Activated naive CD8-positive, alpha-beta T cell treated with anti-CD3 and anti-CD28 coated beads, Interleukin-2, amount 10 ng/mL, durations not matched to agents 7 days and 5 days (primary cell): ENCODE measurements around the gene POLR2B. TPM values are rescaled to one million over a fixed set of nuclear protein-coding genes. Genes with fewer than 3 reads are reported as not detected.

ENCODE experiments used
- ATAC-seq: fragments of 150-1000 bp; cut with Tn5 transposase; one replicate; pipeline ENCODE4 v1.10.0; 2021; ENCODE audit warnings: low read depth, moderate library complexity
- POLR2A ChIA-PET: fragments of 350-600 bp; sonication (Branson Sonifier 250); formaldehyde crosslinking; loops from one replicate; lab custom pipeline; 2021; ENCODE audit warnings: antibody characterized with exemption; lab: Charles Lee
- DNase-seq: peaks from one replicate; pipeline ENCODE4 v3.0.0; 2021
- H3K27ac Mint-ChIP-seq: one replicate; pipeline ENCODE4 v1.8.0; 2022; ENCODE audit warnings: mild to moderate bottlenecking, mixed read lengths
- H3K27me3 Mint-ChIP-seq: one replicate; pipeline ENCODE4 v1.8.0; 2022; ENCODE audit warnings: mild to moderate bottlenecking, moderate library complexity, mixed read lengths
- H3K36me3 Mint-ChIP-seq: one replicate; pipeline ENCODE4 v1.8.0; 2021; ENCODE audit warnings: mild to moderate bottlenecking, mixed read lengths
- H3K4me1 Mint-ChIP-seq: one replicate; pipeline ENCODE4 v1.8.0; 2021; ENCODE audit warnings: mixed read lengths
- H3K4me3 Mint-ChIP-seq: one replicate; pipeline ENCODE4 v1.8.0; 2022; ENCODE audit warnings: mild to moderate bottlenecking, moderate library complexity, mixed read lengths
- H3K9me3 Mint-ChIP-seq: one replicate; pipeline ENCODE4 v1.8.0; 2021; ENCODE audit warnings: mixed read lengths
- total RNA-seq, 2 experiments: library from RNA; stranded (reverse); gene quantifications; one replicate each; pipeline ENCODE4 v1.2.3, GENCODE V29; 2021

Gene POLR2B
- total RNA-seq, 2 experiments from 2014 or later = 117 TPM

DNA sequence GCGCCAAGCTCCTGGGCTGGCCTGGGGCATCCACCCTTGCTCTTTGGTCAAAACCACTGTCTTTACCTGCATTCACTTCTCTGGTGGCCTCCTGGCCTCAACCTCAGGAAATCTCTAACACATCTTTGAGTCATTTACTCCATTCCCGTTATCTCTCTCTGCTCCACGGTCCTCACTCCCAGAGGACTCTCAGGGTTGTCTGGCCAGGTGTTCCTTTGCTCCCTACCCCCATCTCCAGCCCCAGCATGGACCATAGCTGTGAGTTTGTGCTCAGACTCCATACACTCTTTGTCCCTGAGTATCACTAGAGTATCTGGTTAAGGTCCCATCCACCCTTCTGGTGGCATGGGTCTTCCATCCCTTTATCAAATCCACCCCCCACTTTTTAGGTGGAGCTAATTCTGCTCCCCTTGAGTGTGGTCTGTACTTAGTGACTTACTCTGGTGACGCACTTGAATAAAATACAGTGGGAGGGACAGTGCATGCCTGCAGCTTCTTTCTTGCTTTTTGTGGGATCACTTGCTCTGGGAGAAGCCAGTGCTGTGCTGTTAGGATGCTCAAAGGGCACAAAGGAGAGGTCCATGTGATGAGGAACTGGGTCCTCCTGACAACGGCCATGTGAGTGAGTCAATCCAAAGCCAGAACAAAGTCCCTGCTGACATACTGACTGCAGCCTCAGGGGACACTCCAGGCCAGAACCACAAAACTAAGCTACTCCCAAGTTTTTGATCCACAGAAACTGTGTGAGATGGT, 87.2 kb downstream of the POLR2B start:
- POLR2A ChIA-PET = no interaction called here
- H3K4me1 Mint-ChIP-seq = no peaks in the 10 kb centered on the region
- ATAC-seq (no peak), DNase-seq (no peak)
- H3K9me3 Mint-ChIP-seq = no peaks in the 10 kb centered on the region
- no peaks in the 10 kb centered on the region for H3K36me3 Mint-ChIP-seq
- H3K4me3 Mint-ChIP-seq = no peak overlapping the region
- no peak overlapping the region for H3K27ac Mint-ChIP-seq
- peaks cover 4% of the 10 kb centered on the region for H3K27me3 Mint-ChIP-seq

DNA sequence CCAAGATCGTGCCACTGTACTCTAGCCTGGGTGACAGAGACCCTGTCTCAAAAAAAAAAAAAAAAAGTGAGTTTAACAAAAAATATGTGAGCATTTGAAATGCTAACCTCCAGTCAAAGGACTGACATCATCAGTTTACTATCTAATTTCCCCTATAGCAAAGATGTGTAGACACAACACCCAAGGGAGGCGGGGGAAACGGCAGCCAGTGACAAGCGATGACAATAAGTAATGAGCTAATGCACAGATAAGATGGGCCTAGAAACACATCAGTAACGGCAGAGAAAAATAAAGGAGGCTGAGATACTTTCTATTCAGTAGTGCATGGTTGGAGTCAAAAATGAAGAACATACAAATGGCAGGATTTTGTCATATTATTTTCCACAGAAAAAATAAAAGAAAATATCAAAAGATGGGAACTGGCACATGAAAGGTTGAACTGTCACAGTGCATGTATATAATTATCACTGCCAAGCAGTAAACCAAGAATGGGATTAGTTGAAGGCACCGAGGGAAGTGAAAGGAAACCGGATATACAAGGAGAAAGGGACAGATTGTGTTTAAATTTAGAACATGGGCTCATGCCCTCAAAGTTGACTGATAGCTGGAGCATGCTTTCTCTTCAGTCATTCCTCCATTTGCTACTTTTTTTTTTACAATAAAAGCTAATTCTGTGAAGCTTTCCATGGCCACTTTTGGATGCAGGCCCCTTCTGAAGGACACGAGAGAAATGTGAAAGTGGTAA, 89.7 kb downstream of the POLR2B start:
- DNase-seq = no peak
- POLR2A ChIA-PET = no interaction called here
- Mint-ChIP-seq H3K4me3 (no peak overlapping the region), H3K27me3 (no peaks in the 10 kb centered on the region), H3K9me3 (no peaks in the 10 kb centered on the region), H3K27ac (no peak overlapping the region), H3K36me3 (no peaks in the 10 kb centered on the region), H3K4me1 (no peaks in the 10 kb centered on the region)
- ATAC-seq = no peak

DNA sequence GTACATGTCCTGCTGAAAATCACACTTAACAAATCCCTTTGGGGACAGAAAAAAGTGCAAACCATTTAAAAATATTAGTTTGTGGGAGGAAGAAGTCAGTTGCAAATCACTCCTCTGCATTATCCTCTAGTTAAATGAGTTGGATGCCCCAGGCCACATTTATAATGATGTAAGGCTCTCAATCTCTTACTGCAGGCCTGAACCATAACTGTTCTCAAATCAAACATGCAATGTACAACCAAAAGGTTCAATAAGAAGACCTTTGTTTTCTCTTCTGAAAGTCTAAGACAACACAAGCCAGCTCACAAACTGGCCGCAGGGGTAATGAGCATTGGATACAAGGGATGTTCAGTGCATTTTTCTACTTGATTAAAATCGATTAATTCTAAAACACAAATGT, 91.8 kb downstream of the POLR2B start:
- H3K27me3 Mint-ChIP-seq = no peaks in the 10 kb centered on the region
- no peak overlapping the region for H3K27ac Mint-ChIP-seq
- no peak for ATAC-seq
- H3K4me3 Mint-ChIP-seq = no peak overlapping the region
- no peaks in the 10 kb centered on the region for H3K4me1 Mint-ChIP-seq
- no peak for DNase-seq
- H3K36me3 Mint-ChIP-seq = no peaks in the 10 kb centered on the region
- H3K9me3 Mint-ChIP-seq = no peaks in the 10 kb centered on the region
- POLR2A ChIA-PET = no interaction called here

DNA sequence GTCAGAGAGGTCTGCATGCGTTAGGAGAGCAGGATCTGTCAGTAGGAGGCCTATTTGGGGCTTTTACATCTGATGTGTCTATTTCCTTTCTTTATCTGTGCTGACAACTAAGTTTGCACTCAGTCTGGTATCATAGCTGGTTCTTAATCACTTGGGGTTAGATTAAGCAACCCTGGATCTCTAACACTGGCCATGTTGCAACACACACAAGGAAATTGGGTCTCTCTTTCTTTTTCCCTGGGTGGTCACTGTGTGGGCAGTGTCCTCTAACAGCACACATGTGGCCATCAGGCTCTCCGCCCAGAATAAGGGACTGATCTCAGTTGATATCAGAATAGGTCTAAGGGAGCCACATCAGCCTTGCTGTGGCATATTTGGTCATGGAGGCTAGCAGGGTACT, 92.6 kb downstream of the POLR2B start:
- no peaks in the 10 kb centered on the region for H3K9me3 Mint-ChIP-seq
- no peak overlapping the region for H3K4me3 Mint-ChIP-seq
- no peak overlapping the region for H3K27ac Mint-ChIP-seq
- H3K27me3 Mint-ChIP-seq = no peaks in the 10 kb centered on the region
- POLR2A ChIA-PET = no interaction called here
- ATAC-seq = no peak
- no peak for DNase-seq
- no peaks in the 10 kb centered on the region for H3K4me1 Mint-ChIP-seq
- H3K36me3 Mint-ChIP-seq = no peaks in the 10 kb centered on the region

DNA sequence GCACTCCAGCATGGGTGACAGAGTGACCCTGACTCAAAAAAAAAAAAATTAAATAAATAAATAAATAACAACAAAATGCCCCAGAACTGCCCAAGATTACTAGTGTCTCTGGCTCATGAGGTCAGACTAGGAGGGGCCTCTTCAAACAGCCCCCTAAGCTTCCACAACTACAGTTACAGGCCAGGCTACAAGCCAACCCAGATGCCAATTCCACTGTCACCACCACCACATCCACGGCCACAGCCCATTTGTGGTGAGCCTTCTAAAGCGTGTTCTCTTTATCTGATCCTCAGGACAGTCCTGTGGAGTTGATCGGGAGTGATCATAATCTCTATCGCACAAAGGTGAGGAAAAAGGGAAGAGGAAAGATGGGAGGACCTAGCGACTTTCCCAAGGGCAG, 94.9 kb downstream of the POLR2B start:
- H3K9me3 Mint-ChIP-seq = no peaks in the 10 kb centered on the region
- no peak overlapping the region for H3K4me3 Mint-ChIP-seq
- peaks cover 5% of the 10 kb centered on the region for H3K27me3 Mint-ChIP-seq
- POLR2A ChIA-PET = no interaction called here
- H3K36me3 Mint-ChIP-seq = no peaks in the 10 kb centered on the region
- no peaks in the 10 kb centered on the region for H3K4me1 Mint-ChIP-seq
- no peak overlapping the region for H3K27ac Mint-ChIP-seq
- DNase-seq = no peak
- no peak for ATAC-seq

DNA sequence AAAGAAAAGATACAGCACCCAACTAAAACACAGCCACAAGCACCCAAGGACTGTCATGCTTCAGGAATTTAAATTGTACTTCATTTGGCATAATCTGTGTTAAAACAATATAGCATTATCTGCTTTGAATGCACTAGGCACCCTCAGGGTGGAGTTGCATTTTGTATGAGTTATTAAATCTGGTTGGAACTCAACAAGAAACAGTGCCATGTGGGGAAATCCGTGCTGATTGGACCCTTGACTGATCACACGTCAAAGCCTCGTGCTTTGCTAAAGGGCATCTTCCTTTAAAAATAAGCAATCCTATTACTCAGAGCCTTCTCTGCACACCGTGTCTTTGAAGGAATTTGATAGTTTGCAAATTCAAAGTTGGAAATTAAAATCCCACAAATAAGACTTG, 96.0 kb downstream of the POLR2B start:
- POLR2A ChIA-PET = no interaction called here
- Mint-ChIP-seq H3K36me3 (no peaks in the 10 kb centered on the region), H3K4me3 (no peak overlapping the region), H3K27ac (no peak overlapping the region), H3K4me1 (no peaks in the 10 kb centered on the region), H3K9me3 (no peaks in the 10 kb centered on the region), H3K27me3 (peaks cover 7% of the 10 kb centered on the region)
- ATAC-seq (no peak), DNase-seq (no peak)

DNA sequence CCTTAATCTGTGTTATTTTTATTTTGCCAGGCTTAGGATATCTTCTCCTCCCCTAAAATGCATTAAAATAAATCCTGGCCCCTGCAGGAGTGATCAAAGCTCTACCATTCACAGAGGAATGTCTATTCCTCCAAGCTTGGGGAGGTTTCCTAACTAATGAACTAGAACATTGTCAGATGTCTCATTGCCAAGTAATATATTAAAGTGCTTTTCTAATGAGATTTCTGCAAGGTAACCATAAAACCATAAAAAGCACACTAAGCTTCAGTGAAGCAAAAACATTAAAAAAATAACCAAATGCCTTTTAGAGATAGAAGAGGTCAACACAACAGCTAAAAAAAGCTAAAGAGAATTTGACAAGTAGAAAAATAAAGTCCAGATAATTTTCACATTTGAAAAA, 96.7 kb downstream of the POLR2B start:
- Mint-ChIP-seq H3K4me1 (no peaks in the 10 kb centered on the region), H3K36me3 (no peaks in the 10 kb centered on the region)
- ATAC-seq = no peak

DNA sequence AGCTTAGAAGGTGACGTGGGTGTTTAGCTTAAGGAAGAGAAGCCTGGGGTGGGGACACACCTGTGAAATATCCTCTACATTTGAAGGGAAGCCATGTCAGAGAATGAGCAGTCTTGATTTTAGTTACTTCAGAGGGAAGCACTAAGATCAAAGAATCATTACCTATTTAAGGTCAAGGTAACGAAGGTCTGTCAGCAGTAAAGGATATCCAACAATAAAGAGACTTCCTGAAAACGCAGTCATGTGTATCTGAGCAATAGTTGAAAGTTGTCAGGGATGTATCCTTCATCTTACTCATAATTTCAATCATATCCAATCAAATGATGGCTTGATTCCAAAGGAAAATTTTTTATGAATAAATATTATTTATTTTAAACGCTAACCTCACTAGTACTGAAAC, 98.0 kb downstream of the POLR2B start:
- Mint-ChIP-seq H3K27ac (no peak overlapping the region), H3K4me3 (no peak overlapping the region), H3K4me1 (no peaks in the 10 kb centered on the region), H3K27me3 (peaks cover 7% of the 10 kb centered on the region), H3K36me3 (no peaks in the 10 kb centered on the region), H3K9me3 (no peaks in the 10 kb centered on the region)
- no peak for DNase-seq
- POLR2A ChIA-PET = no interaction called here
- ATAC-seq = no peak

More for the DNA sequence above, 96.7 kb downstream of the POLR2B start:
- POLR2A ChIA-PET = no interaction called here
- H3K27ac Mint-ChIP-seq = no peak overlapping the region
- H3K9me3 Mint-ChIP-seq = no peaks in the 10 kb centered on the region
- DNase-seq = no peak
- peaks cover 7% of the 10 kb centered on the region for H3K27me3 Mint-ChIP-seq
- no peak overlapping the region for H3K4me3 Mint-ChIP-seq

DNA sequence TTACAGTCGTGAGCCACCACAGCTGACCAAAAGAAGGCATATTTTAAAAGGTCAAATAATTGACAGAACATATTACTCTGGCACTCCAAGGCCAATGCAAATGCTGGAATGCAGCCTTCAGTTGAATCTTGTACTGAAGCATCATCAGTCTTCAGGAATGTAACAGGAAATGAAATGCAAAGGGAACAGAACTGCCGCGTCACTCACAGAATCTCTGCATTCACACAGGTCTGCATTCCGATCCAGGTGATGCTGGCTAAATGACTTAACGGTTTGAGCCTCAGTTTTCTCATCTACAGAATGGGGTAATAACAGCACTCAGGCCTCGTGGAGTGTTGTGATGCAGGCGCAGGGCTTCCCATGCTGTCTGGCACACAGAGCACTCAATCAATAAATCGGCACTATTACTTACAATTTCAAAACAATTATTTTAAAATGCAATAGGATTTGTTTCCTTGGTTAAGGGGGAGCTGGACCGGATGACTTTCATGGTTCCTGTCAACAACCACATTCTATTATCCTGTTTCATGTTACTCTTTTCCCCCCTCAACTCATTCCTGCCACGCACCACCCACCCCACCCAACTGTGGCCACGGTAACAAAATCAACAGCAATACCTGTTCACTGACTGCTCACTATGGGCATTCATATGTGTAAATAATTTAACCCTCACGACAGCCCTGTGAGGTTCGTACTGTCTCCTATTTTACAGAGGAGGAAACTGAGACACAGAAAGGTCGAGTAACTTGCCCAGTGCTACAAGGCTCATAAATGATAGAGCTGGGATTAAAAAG, 99.1 kb downstream of the POLR2B start:
- H3K36me3 Mint-ChIP-seq = no peaks in the 10 kb centered on the region
- DNase-seq = no peak
- no peak overlapping the region for H3K4me3 Mint-ChIP-seq
- peaks cover 10% of the 10 kb centered on the region for H3K27me3 Mint-ChIP-seq
- H3K4me1 Mint-ChIP-seq = no peaks in the 10 kb centered on the region
- POLR2A ChIA-PET = no interaction called here
- no peaks in the 10 kb centered on the region for H3K9me3 Mint-ChIP-seq
- no peak overlapping the region for H3K27ac Mint-ChIP-seq
- no peak for ATAC-seq

DNA sequence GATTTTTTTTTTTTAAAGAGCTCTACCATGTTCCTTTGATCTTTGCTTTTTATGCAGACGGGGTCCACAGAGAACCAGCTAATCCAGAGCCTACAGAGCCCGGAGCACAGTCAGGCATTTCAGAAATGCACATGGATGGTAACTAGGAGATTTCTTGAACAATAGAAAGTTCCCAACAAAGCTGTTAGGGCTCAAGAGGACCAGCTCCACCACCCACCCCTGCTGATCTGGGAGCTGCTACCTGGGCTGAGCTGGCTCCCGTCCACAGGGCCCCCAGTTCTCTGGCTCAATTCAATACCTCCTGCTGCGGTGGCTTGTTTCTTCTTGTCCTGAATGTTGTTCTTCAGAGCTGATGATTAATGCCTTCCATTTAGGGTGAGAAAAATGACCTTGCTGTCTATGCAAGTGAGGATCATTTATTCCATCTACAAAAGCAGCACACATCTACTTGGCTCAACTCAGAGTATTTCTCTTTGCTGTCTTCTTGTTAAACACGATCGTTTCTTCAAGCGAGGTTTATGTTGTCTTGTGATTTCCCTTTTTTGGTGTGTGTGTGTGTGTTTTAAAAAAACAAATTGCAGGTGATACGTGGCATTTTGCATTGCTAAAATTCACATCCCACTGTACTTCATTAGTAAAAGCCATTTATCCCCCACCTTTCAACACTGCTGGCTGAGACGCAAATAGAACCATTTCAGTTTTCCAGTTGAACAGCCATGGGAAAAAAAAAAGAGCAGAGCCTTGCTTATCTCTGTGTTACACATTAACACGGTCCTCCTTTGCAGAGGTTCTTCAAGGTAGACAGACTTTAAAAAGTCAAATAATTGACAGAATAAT, 100.2 kb downstream of the POLR2B start:
- no peak for ATAC-seq
- DNase-seq = no peak
- H3K36me3 Mint-ChIP-seq = no peaks in the 10 kb centered on the region
- POLR2A ChIA-PET = no interaction called here
- H3K4me1 Mint-ChIP-seq = no peaks in the 10 kb centered on the region
- H3K27ac Mint-ChIP-seq = no peak overlapping the region
- H3K4me3 Mint-ChIP-seq = no peak overlapping the region
- H3K27me3 Mint-ChIP-seq = peaks cover 10% of the 10 kb centered on the region
- no peaks in the 10 kb centered on the region for H3K9me3 Mint-ChIP-seq
